ENCODE results near the gene BMP5. TPM values are rescaled to one million over a fixed set of nuclear protein-coding genes. Genes with fewer than 3 reads are reported as not detected.

BMP5 gene
- total and polyA plus RNA-seq, 2 of the 8 experiments (the other 6 are each of a cell fraction or from before 2014, with no cell fraction given): 0.02 TPM; not detected in 1

DNA sequence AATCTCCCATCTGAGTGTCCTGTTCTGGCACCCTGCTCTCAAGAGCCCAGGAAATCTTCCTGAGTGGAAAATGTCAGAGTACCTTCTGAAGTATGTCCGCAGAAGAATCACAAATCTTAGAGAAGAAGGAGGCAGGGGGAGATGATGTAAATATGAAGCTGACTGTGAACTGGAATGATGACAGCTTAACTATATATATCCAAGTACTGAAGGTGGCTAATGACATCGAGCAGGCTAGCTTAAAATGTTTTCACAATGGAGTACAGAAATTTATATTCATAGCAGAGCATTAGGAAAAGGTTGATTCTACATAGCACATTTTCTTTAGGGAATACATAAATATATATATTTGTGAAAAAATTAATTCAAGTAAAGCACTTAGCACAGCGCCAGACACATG is 64.3 kb downstream of the BMP5 start (continued):
- TF ChIP-seq NANOG (IDR thresholded peaks at IDR 0.05; ENCODE audit: insufficient read depth, low read depth, low read length, poor library complexity, severe bottlenecking) (no peak), TAF1 (IDR thresholded peaks at IDR 0.05; ENCODE audit: low read depth, low read length) (no peak), KDM5A (IDR thresholded peaks at IDR 0.05; ENCODE audit: low read length) (no peak), YY1 (IDR thresholded peaks at IDR 0.05; ENCODE audit: low read depth, low read length) (no peak)
- TF ChIP-seq, protein P1, sequence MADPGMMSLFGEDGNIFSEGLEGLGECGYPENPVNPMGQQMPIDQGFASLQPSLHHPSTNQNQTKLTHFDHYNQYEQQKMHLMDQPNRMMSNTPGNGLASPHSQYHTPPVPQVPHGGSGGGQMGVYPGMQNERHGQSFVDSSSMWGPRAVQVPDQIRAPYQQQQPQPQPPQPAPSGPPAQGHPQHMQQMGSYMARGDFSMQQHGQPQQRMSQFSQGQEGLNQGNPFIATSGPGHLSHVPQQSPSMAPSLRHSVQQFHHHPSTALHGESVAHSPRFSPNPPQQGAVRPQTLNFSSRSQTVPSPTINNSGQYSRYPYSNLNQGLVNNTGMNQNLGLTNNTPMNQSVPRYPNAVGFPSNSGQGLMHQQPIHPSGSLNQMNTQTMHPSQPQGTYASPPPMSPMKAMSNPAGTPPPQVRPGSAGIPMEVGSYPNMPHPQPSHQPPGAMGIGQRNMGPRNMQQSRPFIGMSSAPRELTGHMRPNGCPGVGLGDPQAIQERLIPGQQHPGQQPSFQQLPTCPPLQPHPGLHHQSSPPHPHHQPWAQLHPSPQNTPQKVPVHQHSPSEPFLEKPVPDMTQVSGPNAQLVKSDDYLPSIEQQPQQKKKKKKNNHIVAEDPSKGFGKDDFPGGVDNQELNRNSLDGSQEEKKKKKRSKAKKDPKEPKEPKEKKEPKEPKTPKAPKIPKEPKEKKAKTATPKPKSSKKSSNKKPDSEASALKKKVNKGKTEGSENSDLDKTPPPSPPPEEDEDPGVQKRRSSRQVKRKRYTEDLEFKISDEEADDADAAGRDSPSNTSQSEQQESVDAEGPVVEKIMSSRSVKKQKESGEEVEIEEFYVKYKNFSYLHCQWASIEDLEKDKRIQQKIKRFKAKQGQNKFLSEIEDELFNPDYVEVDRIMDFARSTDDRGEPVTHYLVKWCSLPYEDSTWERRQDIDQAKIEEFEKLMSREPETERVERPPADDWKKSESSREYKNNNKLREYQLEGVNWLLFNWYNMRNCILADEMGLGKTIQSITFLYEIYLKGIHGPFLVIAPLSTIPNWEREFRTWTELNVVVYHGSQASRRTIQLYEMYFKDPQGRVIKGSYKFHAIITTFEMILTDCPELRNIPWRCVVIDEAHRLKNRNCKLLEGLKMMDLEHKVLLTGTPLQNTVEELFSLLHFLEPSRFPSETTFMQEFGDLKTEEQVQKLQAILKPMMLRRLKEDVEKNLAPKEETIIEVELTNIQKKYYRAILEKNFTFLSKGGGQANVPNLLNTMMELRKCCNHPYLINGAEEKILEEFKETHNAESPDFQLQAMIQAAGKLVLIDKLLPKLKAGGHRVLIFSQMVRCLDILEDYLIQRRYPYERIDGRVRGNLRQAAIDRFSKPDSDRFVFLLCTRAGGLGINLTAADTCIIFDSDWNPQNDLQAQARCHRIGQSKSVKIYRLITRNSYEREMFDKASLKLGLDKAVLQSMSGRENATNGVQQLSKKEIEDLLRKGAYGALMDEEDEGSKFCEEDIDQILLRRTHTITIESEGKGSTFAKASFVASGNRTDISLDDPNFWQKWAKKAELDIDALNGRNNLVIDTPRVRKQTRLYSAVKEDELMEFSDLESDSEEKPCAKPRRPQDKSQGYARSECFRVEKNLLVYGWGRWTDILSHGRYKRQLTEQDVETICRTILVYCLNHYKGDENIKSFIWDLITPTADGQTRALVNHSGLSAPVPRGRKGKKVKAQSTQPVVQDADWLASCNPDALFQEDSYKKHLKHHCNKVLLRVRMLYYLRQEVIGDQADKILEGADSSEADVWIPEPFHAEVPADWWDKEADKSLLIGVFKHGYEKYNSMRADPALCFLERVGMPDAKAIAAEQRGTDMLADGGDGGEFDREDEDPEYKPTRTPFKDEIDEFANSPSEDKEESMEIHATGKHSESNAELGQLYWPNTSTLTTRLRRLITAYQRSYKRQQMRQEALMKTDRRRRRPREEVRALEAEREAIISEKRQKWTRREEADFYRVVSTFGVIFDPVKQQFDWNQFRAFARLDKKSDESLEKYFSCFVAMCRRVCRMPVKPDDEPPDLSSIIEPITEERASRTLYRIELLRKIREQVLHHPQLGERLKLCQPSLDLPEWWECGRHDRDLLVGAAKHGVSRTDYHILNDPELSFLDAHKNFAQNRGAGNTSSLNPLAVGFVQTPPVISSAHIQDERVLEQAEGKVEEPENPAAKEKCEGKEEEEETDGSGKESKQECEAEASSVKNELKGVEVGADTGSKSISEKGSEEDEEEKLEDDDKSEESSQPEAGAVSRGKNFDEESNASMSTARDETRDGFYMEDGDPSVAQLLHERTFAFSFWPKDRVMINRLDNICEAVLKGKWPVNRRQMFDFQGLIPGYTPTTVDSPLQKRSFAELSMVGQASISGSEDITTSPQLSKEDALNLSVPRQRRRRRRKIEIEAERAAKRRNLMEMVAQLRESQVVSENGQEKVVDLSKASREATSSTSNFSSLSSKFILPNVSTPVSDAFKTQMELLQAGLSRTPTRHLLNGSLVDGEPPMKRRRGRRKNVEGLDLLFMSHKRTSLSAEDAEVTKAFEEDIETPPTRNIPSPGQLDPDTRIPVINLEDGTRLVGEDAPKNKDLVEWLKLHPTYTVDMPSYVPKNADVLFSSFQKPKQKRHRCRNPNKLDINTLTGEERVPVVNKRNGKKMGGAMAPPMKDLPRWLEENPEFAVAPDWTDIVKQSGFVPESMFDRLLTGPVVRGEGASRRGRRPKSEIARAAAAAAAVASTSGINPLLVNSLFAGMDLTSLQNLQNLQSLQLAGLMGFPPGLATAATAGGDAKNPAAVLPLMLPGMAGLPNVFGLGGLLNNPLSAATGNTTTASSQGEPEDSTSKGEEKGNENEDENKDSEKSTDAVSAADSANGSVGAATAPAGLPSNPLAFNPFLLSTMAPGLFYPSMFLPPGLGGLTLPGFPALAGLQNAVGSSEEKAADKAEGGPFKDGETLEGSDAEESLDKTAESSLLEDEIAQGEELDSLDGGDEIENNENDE (IDR thresholded peaks at IDR 0.05; ENCODE audit: insufficient replicate concordance, low read length): no peak
